COLO668 (cell line): ENCODE data around the gene RSL1D1.
"Not testable (repeated sequence)": the region's sequence is repeated elsewhere in the genome, so short reads cannot be mapped to it uniquely, and the experiment has no call there.

ENCODE experiments used
- DNase-seq: peaks from one replicate; lab custom pipeline; 2025; ENCODE audit not compliant: unreplicated experiment; lab: John Stamatoyannopoulos, UW

Gene RSL1D1

GRCh38 chr16:11844499-11844898 is 6.8 kb downstream of the RSL1D1 start:
- DNase-seq = no peak

- no peak for DNase-seq
Observed at GRCh38 chr16:11843861-11844260, 7.5 kb downstream of the RSL1D1 start.

- DNase-seq = no peak
Observed at GRCh38 chr16:11843206-11843605, 8.1 kb downstream of the RSL1D1 start.

- no peak for DNase-seq
Observed at GRCh38 chr16:11841026-11841425, 10.3 kb downstream of the RSL1D1 start.

GRCh38 chr16:11836650-11837244 is 14.6 kb downstream of the RSL1D1 start:
- no peak for DNase-seq

- DNase-seq = no peak
Observed at GRCh38 chr16:11835891-11836649, 15.3 kb downstream of the RSL1D1 start.

GRCh38 chr16:11835309-11835708 is 16.0 kb downstream of the RSL1D1 start:
- DNase-seq = no peak

- DNase-seq = no peak
Observed at GRCh38 chr16:11833951-11834695, 17.2 kb downstream of the RSL1D1 start.

GRCh38 chr16:11828696-11829095 is 22.6 kb downstream of the RSL1D1 start:
- DNase-seq = no peak

GRCh38 chr16:11825520-11826165 is 25.7 kb downstream of the RSL1D1 start:
- DNase-seq = not testable (repeated sequence)

GRCh38 chr16:11824362-11824761 is 27.0 kb downstream of the RSL1D1 start:
- no peak for DNase-seq

GRCh38 chr16:11823645-11824044 is 27.7 kb downstream of the RSL1D1 start:
- not testable (repeated sequence) for DNase-seq

GRCh38 chr16:11819798-11820197 is 31.5 kb downstream of the RSL1D1 start:
- DNase-seq = no peak

- not testable (repeated sequence) for DNase-seq
Observed at GRCh38 chr16:11818970-11819369, 32.4 kb downstream of the RSL1D1 start.

GRCh38 chr16:11816123-11816522 is 35.2 kb downstream of the RSL1D1 start:
- no peak for DNase-seq

GRCh38 chr16:11814800-11815199 is 36.5 kb downstream of the RSL1D1 start:
- DNase-seq = not testable (repeated sequence)

- no peak for DNase-seq
Observed at GRCh38 chr16:11806721-11807120, 44.6 kb downstream of the RSL1D1 start.

- no peak for DNase-seq
Observed at GRCh38 chr16:11805556-11805955, 45.8 kb downstream of the RSL1D1 start.

GRCh38 chr16:11801481-11802021 is 49.8 kb downstream of the RSL1D1 start:
- DNase-seq = no peak

- no peak for DNase-seq
Observed at GRCh38 chr16:11800382-11800718, 51.0 kb downstream of the RSL1D1 start.
